HepG2 (cell line): ENCODE data around the gene HDAC3. TPM values are rescaled to one million over a fixed set of nuclear protein-coding genes. Genes with fewer than 3 reads are reported as not detected.

Source experiments
- ATF7-NPFF ChIP-seq: sonication (generic); formaldehyde crosslinking; IDR thresholded peaks from 2 replicates; pipeline ENCODE4 v1.8.1; 2023; ENCODE audit warnings: mild to moderate bottlenecking, low read depth, missing genetic modification reagents, moderate library complexity
- FLYWCH1 ChIP-seq: sonication (generic); formaldehyde crosslinking; IDR thresholded peaks from 2 replicates; pipeline ENCODE4 v1.8.1; 2023; ENCODE audit warnings: mild to moderate bottlenecking, missing genetic modification reagents
- FOXC1 ChIP-seq: sonication (generic); formaldehyde crosslinking; IDR thresholded peaks from 2 replicates; pipeline ENCODE4 v1.8.0; 2022; ENCODE audit warnings: mild to moderate bottlenecking, missing genetic modification reagents, borderline replicate concordance
- FOXK1 ChIP-seq: sonication (generic); formaldehyde crosslinking; IDR thresholded peaks from 2 replicates; pipeline ENCODE4 v1.4.0; 2020; ENCODE audit warnings: low read depth, missing genetic modification reagents, borderline replicate concordance
- NFE2L2 ChIP-seq: fragments of 150-350 bp; IDR thresholded peaks from 2 replicates; pipeline ENCODE4 v1.6.1; 2014; ENCODE audit warnings: low read length
- RAD21 ChIP-seq: fragments of 450-650 bp; formaldehyde crosslinking; IDR thresholded peaks from 2 replicates; pipeline ENCODE4 v1.5.0; 2020; ENCODE audit warnings: mild to moderate bottlenecking
- ZFP82 ChIP-seq: sonication (generic); formaldehyde crosslinking; IDR thresholded peaks from 2 replicates; pipeline ENCODE4 v1.5.1; 2020; ENCODE audit warnings: mild to moderate bottlenecking, missing genetic modification reagents, borderline replicate concordance
- ZNF224 ChIP-seq: sonication (generic); formaldehyde crosslinking; IDR thresholded peaks from 2 replicates; pipeline ENCODE4 v1.5.0; 2020; ENCODE audit warnings: mild to moderate bottlenecking, missing genetic modification reagents
- ZNF564 ChIP-seq: sonication (generic); formaldehyde crosslinking; IDR thresholded peaks from 2 replicates; pipeline ENCODE4 v1.8.1; 2023; ENCODE audit warnings: mild to moderate bottlenecking, missing genetic modification reagents
- ZNF724P ChIP-seq: sonication (generic); formaldehyde crosslinking; IDR thresholded peaks from 2 replicates; pipeline ENCODE4 v1.8.0; 2022; ENCODE audit warnings: missing genetic modification reagents, borderline replicate concordance
- polyA plus RNA-seq, 8 experiments: library from polyadenylated mRNA; depleted of rRNA in 3 of 8; stranded (reverse) in 7 of 8; unstranded in 1 of 8; fragments of >200 nt; fragmentation: Illumina TruSeq in 4 of 8; extraction: Trizol in 4 of 8; gene quantifications; 2 replicates each; pipeline versions ENCODE4 v1.2.1 to v1.2.3, GENCODE V29; 2011 to 2016; ENCODE audit warnings: low read depth in 4 of 8, missing spikeins in 1 of 8, mixed read lengths in 1 of 8; ENCODE audit not compliant: insufficient read depth in 1 of 8
- total RNA-seq, 5 experiments: library from RNA; depleted of rRNA; stranded (reverse); fragments of >200 nt; fragmentation: Illumina TruSeq; extraction: Trizol; gene quantifications; 2 replicates each; pipeline ENCODE4 v1.2.3, GENCODE V29; 2016; ENCODE audit warnings: low read depth in 1 of 5
- TF ChIP-seq, protein P1 (sequence below): sonication (generic); formaldehyde crosslinking; IDR thresholded peaks from 2 replicates; pipeline ENCODE4 v1.8.0; 2022; ENCODE audit warnings: low read depth, missing genetic modification reagents
- TF ChIP-seq, protein P2 (sequence below): fragments of 450-650 bp; IDR thresholded peaks from 2 replicates; pipeline ENCODE4 v1.6.1; 2017
- TF ChIP-seq, protein P3 (sequence below): sonication (generic); formaldehyde crosslinking; IDR thresholded peaks from 2 replicates; pipeline ENCODE4 v1.5.0; 2020; ENCODE audit warnings: mild to moderate bottlenecking, missing genetic modification reagents, borderline replicate concordance
- TF ChIP-seq, protein P4 (sequence below): sonication (generic); formaldehyde crosslinking; IDR thresholded peaks from 2 replicates; pipeline ENCODE4 v1.9.0; 2021; ENCODE audit warnings: missing genetic modification reagents, mild to moderate bottlenecking, borderline replicate concordance
- TF ChIP-seq, protein P5 (sequence below): sonication (generic); formaldehyde crosslinking; IDR thresholded peaks from 2 replicates; pipeline ENCODE4 v1.5.1; 2020; ENCODE audit warnings: missing genetic modification reagents, mild to moderate bottlenecking, borderline replicate concordance

HDAC3 gene
- total and polyA plus RNA-seq, 2 of the 13 experiments (the other 11 are each of a cell fraction or from before 2014, with no cell fraction given) = 84.0 to 94.1 TPM

DNA sequence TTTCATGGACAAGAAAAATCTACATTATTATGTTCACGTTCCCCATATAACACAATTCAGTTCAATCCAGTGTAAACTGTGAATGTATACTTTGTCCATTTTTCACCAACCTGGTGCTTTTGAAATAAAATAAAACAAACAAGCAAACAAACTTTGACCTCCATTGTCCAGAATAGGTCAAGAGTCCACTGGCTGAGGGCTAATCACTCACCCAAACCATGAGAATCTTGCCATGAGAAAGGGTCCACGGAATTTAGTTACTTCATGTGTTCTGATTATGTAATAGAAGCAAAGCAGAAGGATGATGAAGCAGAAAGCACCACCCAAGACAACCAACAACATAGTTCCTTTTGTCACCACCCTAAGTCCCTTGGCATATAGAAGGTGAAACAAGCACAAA is 46.5 kb downstream of the HDAC3 start (continued):
- TF ChIP-seq, protein P1, sequence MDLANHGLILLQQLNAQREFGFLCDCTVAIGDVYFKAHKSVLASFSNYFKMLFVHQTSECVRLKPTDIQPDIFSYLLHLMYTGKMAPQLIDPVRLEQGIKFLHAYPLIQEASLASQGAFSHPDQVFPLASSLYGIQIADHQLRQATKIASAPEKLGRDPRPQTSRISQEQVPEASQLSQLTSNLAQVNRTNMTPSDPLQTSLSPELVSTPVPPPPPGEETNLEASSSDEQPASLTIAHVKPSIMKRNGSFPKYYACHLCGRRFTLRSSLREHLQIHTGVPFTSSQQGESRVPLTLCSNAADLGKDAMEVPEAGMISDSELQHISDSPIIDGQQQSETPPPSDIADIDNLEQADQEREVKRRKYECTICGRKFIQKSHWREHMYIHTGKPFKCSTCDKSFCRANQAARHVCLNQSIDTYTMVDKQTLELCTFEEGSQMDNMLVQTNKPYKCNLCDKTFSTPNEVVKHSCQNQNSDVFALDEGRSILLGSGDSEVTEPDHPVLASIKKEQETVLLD (CRISPR knock-in tag) = no peak
- TF ChIP-seq, protein P2, sequence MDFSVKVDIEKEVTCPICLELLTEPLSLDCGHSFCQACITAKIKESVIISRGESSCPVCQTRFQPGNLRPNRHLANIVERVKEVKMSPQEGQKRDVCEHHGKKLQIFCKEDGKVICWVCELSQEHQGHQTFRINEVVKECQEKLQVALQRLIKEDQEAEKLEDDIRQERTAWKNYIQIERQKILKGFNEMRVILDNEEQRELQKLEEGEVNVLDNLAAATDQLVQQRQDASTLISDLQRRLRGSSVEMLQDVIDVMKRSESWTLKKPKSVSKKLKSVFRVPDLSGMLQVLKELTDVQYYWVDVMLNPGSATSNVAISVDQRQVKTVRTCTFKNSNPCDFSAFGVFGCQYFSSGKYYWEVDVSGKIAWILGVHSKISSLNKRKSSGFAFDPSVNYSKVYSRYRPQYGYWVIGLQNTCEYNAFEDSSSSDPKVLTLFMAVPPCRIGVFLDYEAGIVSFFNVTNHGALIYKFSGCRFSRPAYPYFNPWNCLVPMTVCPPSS = no peak
- TF ChIP-seq, protein P3, sequence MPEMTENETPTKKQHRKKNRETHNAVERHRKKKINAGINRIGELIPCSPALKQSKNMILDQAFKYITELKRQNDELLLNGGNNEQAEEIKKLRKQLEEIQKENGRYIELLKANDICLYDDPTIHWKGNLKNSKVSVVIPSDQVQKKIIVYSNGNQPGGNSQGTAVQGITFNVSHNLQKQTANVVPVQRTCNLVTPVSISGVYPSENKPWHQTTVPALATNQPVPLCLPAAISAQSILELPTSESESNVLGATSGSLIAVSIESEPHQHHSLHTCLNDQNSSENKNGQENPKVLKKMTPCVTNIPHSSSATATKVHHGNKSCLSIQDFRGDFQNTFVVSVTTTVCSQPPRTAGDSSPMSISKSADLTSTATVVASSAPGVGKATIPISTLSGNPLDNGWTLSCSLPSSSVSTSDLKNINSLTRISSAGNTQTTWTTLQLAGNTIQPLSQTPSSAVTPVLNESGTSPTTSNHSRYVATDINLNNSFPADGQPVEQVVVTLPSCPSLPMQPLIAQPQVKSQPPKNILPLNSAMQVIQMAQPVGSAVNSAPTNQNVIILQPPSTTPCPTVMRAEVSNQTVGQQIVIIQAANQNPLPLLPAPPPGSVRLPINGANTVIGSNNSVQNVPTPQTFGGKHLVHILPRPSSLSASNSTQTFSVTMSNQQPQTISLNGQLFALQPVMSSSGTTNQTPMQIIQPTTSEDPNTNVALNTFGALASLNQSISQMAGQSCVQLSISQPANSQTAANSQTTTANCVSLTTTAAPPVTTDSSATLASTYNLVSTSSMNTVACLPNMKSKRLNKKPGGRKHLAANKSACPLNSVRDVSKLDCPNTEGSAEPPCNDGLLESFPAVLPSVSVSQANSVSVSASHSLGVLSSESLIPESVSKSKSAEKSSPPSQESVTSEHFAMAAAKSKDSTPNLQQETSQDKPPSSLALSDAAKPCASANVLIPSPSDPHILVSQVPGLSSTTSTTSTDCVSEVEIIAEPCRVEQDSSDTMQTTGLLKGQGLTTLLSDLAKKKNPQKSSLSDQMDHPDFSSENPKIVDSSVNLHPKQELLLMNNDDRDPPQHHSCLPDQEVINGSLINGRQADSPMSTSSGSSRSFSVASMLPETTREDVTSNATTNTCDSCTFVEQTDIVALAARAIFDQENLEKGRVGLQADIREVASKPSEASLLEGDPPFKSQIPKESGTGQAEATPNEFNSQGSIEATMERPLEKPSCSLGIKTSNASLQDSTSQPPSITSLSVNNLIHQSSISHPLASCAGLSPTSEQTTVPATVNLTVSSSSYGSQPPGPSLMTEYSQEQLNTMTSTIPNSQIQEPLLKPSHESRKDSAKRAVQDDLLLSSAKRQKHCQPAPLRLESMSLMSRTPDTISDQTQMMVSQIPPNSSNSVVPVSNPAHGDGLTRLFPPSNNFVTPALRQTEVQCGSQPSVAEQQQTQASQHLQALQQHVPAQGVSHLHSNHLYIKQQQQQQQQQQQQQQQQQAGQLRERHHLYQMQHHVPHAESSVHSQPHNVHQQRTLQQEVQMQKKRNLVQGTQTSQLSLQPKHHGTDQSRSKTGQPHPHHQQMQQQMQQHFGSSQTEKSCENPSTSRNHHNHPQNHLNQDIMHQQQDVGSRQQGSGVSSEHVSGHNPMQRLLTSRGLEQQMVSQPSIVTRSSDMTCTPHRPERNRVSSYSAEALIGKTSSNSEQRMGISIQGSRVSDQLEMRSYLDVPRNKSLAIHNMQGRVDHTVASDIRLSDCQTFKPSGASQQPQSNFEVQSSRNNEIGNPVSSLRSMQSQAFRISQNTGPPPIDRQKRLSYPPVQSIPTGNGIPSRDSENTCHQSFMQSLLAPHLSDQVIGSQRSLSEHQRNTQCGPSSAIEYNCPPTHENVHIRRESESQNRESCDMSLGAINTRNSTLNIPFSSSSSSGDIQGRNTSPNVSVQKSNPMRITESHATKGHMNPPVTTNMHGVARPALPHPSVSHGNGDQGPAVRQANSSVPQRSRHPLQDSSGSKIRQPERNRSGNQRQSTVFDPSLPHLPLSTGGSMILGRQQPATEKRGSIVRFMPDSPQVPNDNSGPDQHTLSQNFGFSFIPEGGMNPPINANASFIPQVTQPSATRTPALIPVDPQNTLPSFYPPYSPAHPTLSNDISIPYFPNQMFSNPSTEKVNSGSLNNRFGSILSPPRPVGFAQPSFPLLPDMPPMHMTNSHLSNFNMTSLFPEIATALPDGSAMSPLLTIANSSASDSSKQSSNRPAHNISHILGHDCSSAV = no peak
- TF ChIP-seq, protein P4, sequence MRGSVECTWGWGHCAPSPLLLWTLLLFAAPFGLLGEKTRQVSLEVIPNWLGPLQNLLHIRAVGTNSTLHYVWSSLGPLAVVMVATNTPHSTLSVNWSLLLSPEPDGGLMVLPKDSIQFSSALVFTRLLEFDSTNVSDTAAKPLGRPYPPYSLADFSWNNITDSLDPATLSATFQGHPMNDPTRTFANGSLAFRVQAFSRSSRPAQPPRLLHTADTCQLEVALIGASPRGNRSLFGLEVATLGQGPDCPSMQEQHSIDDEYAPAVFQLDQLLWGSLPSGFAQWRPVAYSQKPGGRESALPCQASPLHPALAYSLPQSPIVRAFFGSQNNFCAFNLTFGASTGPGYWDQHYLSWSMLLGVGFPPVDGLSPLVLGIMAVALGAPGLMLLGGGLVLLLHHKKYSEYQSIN = no peak
- TF ChIP-seq NFE2L2 (peak; percentile 57; the same call in 1 of the 2 replicates), ZNF564 (CRISPR knock-in tag) (no peak), ZNF224 (CRISPR knock-in tag) (no peak), ATF7-NPFF (CRISPR knock-in tag) (no peak), FOXK1 (CRISPR knock-in tag) (peak; percentile 59; the same call in 1 of the 2 replicates), ZNF724P (CRISPR knock-in tag) (no peak), FLYWCH1 (CRISPR knock-in tag) (no peak), FOXC1 (CRISPR knock-in tag) (no peak), RAD21 (CRISPR knock-in tag) (no peak), ZFP82 (no peak)
- TF ChIP-seq, protein P5, sequence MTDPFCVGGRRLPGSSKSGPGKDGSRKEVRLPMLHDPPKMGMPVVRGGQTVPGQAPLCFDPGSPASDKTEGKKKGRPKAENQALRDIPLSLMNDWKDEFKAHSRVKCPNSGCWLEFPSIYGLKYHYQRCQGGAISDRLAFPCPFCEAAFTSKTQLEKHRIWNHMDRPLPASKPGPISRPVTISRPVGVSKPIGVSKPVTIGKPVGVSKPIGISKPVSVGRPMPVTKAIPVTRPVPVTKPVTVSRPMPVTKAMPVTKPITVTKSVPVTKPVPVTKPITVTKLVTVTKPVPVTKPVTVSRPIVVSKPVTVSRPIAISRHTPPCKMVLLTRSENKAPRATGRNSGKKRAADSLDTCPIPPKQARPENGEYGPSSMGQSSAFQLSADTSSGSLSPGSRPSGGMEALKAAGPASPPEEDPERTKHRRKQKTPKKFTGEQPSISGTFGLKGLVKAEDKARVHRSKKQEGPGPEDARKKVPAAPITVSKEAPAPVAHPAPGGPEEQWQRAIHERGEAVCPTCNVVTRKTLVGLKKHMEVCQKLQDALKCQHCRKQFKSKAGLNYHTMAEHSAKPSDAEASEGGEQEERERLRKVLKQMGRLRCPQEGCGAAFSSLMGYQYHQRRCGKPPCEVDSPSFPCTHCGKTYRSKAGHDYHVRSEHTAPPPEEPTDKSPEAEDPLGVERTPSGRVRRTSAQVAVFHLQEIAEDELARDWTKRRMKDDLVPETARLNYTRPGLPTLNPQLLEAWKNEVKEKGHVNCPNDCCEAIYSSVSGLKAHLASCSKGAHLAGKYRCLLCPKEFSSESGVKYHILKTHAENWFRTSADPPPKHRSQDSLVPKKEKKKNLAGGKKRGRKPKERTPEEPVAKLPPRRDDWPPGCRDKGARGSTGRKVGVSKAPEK (CRISPR knock-in tag) = no peak
